Measurements from ENCODE around the gene RADIL. TPM values are rescaled to one million over a fixed set of nuclear protein-coding genes. Genes with fewer than 3 reads are reported as not detected.

Gene RADIL, protein sequence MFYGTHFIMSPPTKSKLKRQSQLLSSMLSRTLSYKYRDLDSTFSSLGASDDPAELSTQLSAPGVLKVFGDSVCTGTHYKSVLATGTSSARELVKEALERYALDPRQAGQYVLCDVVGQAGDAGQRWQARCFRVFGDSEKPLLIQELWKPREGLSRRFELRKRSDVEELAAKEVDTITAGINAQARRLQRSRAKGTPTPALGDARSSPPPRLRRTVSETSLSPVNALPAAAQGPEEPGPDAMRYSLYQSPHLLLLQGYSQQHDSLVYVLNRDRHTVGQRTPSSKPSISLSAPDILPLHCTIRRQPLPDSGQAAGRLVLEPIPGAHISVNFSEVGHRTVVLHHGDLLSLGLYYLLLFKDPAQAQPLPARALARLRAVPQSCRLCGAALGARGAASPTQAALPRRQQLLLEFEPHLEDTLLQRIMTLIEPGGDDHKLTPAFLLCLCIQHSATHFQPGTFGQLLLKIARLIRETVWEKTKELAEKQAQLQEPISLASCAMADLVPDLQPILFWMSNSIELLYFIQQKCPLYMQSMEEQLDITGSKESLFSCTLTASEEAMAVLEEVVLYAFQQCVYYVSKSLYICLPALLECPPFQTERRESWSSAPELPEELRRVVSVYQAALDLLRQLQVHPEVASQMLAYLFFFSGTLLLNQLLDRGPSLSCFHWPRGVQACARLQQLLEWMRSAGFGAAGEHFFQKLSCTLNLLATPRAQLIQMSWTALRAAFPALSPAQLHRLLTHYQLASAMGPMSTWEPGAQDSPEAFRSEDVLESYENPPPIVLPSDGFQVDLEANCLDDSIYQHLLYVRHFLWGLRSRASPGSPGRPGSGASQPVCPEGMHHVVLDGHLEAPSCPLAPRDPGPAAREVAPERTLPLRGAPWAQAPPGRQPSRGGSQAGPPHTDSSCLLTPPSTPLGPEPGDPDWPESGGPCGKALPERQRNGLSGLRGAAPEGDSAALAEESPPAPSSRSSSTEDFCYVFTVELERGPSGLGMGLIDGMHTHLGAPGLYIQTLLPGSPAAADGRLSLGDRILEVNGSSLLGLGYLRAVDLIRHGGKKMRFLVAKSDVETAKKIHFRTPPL
- total RNA-seq (1 to 10 TPM; 2.3 to 3.7 (median 2.8) TPM), polyA plus RNA-seq (1 to 10 TPM in 2 of 3 donors, under 1 TPM in 1; 0.65 to 3.8 (median 1.1) TPM)
- long read RNA-seq, donor 1, partial matches to known transcripts = 1 of 1 reads
- long read RNA-seq, donor 1, other reads (novel, unspliced or antisense) = 0 of 1 reads
- long read RNA-seq, donor 2, partial matches to known transcripts = 3 of 4 reads
- long read RNA-seq, donor 2, other reads (novel, unspliced or antisense) = 1 of 4 reads

DNA sequence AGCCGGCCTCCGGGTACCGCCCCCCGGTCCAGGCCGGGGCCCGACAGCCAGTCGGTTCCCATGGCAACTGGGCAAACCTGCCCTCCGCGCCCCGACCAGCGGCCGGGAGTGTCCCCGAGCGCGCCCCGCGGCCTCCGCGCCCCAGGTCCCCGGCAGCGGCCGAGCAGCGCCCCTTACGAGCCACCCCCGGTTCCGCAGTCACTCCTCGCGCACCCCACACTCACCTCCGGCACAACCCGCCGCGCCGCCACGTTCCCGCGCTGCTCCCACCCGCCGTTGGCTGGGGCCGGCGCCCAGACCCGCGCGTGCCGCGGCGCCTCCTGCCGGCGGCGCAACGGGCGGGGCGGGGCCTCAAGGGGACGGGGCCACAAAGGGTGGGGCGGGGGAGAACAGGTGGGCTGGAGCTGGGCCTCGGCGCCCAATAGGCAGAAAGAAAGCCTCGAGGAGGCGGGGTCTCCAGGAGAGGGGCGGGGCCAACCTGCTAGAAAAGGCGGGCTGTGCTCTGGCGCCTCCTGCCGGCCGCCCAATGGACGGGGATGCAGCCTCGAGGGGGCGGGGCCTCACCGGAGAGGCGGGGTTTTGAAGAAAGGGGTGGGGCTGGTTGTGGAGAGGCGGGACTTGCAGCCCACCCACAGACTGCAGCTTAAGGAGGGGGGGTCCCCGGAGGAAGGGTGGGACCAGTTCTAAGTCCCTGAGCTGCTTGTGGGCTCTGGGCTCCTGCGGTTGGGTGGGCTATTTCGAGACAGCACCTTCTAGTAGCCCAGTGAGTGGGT lies at the start of gene RADIL:
TSS of gene RADIL (minus strand) at position 345 of the 773 bp plus-strand sequence. CDS start 5,577 bp downstream, outside the sequence.
- intact Hi-C loops (cut with DNase I) = loop anchor here in 1 of 2 donors (5.0 kb wide), 1 partner anchor 91 kb away; no protein-coding TSS in a partner anchor
- TF ChIP-seq, protein P1, sequence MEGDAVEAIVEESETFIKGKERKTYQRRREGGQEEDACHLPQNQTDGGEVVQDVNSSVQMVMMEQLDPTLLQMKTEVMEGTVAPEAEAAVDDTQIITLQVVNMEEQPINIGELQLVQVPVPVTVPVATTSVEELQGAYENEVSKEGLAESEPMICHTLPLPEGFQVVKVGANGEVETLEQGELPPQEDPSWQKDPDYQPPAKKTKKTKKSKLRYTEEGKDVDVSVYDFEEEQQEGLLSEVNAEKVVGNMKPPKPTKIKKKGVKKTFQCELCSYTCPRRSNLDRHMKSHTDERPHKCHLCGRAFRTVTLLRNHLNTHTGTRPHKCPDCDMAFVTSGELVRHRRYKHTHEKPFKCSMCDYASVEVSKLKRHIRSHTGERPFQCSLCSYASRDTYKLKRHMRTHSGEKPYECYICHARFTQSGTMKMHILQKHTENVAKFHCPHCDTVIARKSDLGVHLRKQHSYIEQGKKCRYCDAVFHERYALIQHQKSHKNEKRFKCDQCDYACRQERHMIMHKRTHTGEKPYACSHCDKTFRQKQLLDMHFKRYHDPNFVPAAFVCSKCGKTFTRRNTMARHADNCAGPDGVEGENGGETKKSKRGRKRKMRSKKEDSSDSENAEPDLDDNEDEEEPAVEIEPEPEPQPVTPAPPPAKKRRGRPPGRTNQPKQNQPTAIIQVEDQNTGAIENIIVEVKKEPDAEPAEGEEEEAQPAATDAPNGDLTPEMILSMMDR (IDR thresholded peaks at IDR 0.05) = peak; percentile 67
- WGBS, 3 donors = 3 to 7% (median 5%) methylated on average over 32 to 72 of the region's 72 CpGs

GRCh38 chr7:4931943-4932342 lies 48.4 kb upstream of the RADIL start:
- no peak overlapping the region for H3K27ac ChIP-seq
- DNase-seq = no peak
- H3K36me3 ChIP-seq (ENCODE audit: insufficient read depth in 1 of 2, low read depth in 1 of 2) = no peaks in the 10 kb centered on the region
- H3K27me3 ChIP-seq (ENCODE audit: insufficient read depth in 3 of 3, low read length in 2 of 3) = peaks cover 2 to 6% (median 3%) of the 10 kb centered on the region in 3 donors
- ATAC-seq = no peak
- H3K4me1 ChIP-seq = no peaks in the 10 kb centered on the region
- TF ChIP-seq, protein P1 (IDR thresholded peaks at IDR 0.05) = no peak
- H3K9me3 ChIP-seq = no peaks in the 10 kb centered on the region
- intact Hi-C loops (cut with DNase I) = no loop called here
- no peak overlapping the region for H3K4me3 ChIP-seq
- WGBS, 3 donors = 38 to 43% (median 42%) methylated on average over 12 of the region's 12 CpGs

More for the DNA sequence above, at the start of gene RADIL:
- H3K27ac ChIP-seq = peak within 1 kb of the TSS; percentile 68
- peak within 1 kb of the TSS; percentile 67 for H3K4me3 ChIP-seq
- peaks cover 8% of the 10 kb centered on the region for H3K4me1 ChIP-seq
- ATAC-seq (peak; percentile 91 to 94 (median 91)), DNase-seq (peak; percentile 93 to 96)
- H3K27me3 ChIP-seq (ENCODE audit: insufficient read depth in 3 of 3, low read length in 2 of 3) = peaks cover 0 to 33% (median 0%) of the 10 kb centered on the region in 3 donors
- no peaks in the 10 kb centered on the region for H3K9me3 ChIP-seq
- no peaks in the 10 kb centered on the region for H3K36me3 ChIP-seq (ENCODE audit: insufficient read depth in 1 of 2, low read depth in 1 of 2)

DNA sequence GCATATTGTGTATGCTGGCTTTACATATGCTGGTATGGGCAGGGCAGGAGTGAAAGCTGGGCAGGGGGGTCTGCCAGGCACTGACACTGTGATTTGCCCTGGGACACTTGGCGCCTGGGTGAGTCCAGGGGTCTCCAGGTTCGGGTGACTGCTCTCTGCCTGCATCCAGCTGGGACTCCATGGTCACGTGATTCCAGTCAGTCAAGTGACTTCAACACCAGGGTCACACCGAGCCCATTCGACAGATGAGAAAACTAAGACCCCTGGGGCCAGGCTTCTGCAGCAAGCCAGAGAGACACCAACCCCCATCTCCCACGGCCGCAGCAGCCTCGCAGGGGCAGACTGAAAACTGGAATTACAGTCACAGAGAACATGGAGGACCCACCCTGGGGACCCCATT lies 45.5 kb upstream of the RADIL start:
- H3K27me3 ChIP-seq (ENCODE audit: insufficient read depth in 3 of 3, low read length in 2 of 3) = peaks cover 0 to 6% (median 3%) of the 10 kb centered on the region in 3 donors
- 79 to 86% (median 86%) methylated on average over 8 of the region's 8 CpGs for WGBS, 3 donors

More for the DNA sequence above, 45.5 kb upstream of the RADIL start:
- DNase-seq = no peak
- H3K9me3 ChIP-seq = no peaks in the 10 kb centered on the region
- H3K27ac ChIP-seq = no peak overlapping the region
- no peaks in the 10 kb centered on the region for H3K4me1 ChIP-seq
- ATAC-seq = no peak
- intact Hi-C loops (cut with DNase I) = no loop called here
- no peak overlapping the region for H3K4me3 ChIP-seq
- H3K36me3 ChIP-seq (ENCODE audit: insufficient read depth in 1 of 2, low read depth in 1 of 2) = no peaks in the 10 kb centered on the region
- TF ChIP-seq, protein P1 (IDR thresholded peaks at IDR 0.05) = no peak
